Right atrium auricular region (tissue), 2 donors: ENCODE data around the gene CMSS1. TPM values are rescaled to one million over a fixed set of nuclear protein-coding genes. Genes with fewer than 3 reads are reported as not detected.

Source experiments
- DNase-seq: peaks from one replicate; pipeline ENCODE4 v3.0.0-alpha.2; 2019; ENCODE audit warnings: low spot score
- H3K27ac ChIP-seq, 2 donors: fragments of 200-600 bp; sonication (generic); 1 replicate in 1 of 2; 2 replicates in 1 of 2; pipeline ENCODE4 v1.5.1; 2016 to 2019
- H3K27me3 ChIP-seq, 2 donors: fragments of 200-600 bp; sonication (generic); one replicate each; pipeline versions ENCODE4 v1.5.1 to v1.6.0; 2017 to 2019
- H3K36me3 ChIP-seq: fragments of 200-600 bp; sonication (generic); one replicate; pipeline ENCODE4 v1.5.1; 2016
- H3K4me1 ChIP-seq, 2 donors: fragments of 200-600 bp; sonication (generic); one replicate each; pipeline versions ENCODE4 v1.5.1 to v1.6.0; 2017 to 2019
- H3K4me3 ChIP-seq, 2 donors: fragments of 200-600 bp; sonication (generic); 1 replicate in 1 of 2; 2 replicates in 1 of 2; pipeline ENCODE4 v1.5.1; 2017 to 2019; ENCODE audit warnings: mild to moderate bottlenecking in 1 of 2, moderate library complexity in 1 of 2
- H3K9me3 ChIP-seq, 2 donors: fragments of 200-600 bp; sonication (generic); one replicate each; pipeline ENCODE4 v1.5.1; 2019
- CTCF ChIP-seq, 2 donors: fragments of 200-600 bp; sonication (generic); IDR thresholded peaks; one replicate each; pipeline ENCODE4 v1.5.1; 2019; ENCODE audit warnings: antibody characterized with exemption in 2 of 2
- total RNA-seq, 2 donors: library from RNA; depleted of rRNA; stranded (reverse); fragments of >200 nt; gene quantifications; one replicate each; pipeline ENCODE4 v1.1.0, GENCODE V29; 2016

Gene CMSS1
- total RNA-seq, 2 donors from 2014 or later, result 5.7 to 17.7 TPM

- peak; percentile 78 for DNase-seq
- Histone ChIP-seq H3K4me1 (peaks cover 0 to 57% of the 10 kb centered on the region in 2 donors), H3K36me3 (no peaks in the 10 kb centered on the region), H3K4me3 (no peak overlapping the region), H3K27me3 (no peaks in the 10 kb centered on the region), H3K27ac (peak overlapping the region; percentile 88 to 93), H3K9me3 (no peaks in the 10 kb centered on the region)
- TF ChIP-seq CTCF (IDR thresholded peaks at IDR 0.05), result no peak
Observed at GRCh38 chr3:100040451-100041225, 223.0 kb downstream of the CMSS1 start.

- no peak for TF ChIP-seq CTCF (IDR thresholded peaks at IDR 0.05)
- peaks cover 0 to 64% of the 10 kb centered on the region in 2 donors for H3K4me1 ChIP-seq
- H3K27ac ChIP-seq, result peak overlapping the region; percentile 88 to 93
- no peak overlapping the region for H3K4me3 ChIP-seq
- DNase-seq, result no peak
- no peaks in the 10 kb centered on the region for H3K36me3 ChIP-seq
- H3K9me3 ChIP-seq, result no peaks in the 10 kb centered on the region
- no peaks in the 10 kb centered on the region for H3K27me3 ChIP-seq
Observed at GRCh38 chr3:100041328-100041749, 223.7 kb downstream of the CMSS1 start.

GRCh38 chr3:100042166-100042981 lies 224.7 kb downstream of the CMSS1 start:
- H3K27ac ChIP-seq, result peak overlapping the region; percentile 88 to 93
- H3K9me3 ChIP-seq, result no peaks in the 10 kb centered on the region
- no peaks in the 10 kb centered on the region for H3K27me3 ChIP-seq
- no peak overlapping the region for H3K4me3 ChIP-seq
- no peaks in the 10 kb centered on the region for H3K36me3 ChIP-seq
- peaks cover 0 to 72% of the 10 kb centered on the region in 2 donors for H3K4me1 ChIP-seq
- TF ChIP-seq CTCF (IDR thresholded peaks at IDR 0.05), result no peak
- DNase-seq, result no peak

GRCh38 chr3:100043271-100043670 lies 225.6 kb downstream of the CMSS1 start:
- Histone ChIP-seq H3K36me3 (no peaks in the 10 kb centered on the region), H3K4me3 (no peak overlapping the region), H3K4me1 (peaks cover 0 to 80% of the 10 kb centered on the region in 2 donors), H3K9me3 (no peaks in the 10 kb centered on the region), H3K27me3 (no peaks in the 10 kb centered on the region), H3K27ac (peak overlapping the region; percentile 88 to 93)
- TF ChIP-seq CTCF (IDR thresholded peaks at IDR 0.05), result no peak
- DNase-seq, result no peak

GRCh38 chr3:100044369-100044768 lies 226.7 kb downstream of the CMSS1 start:
- no peaks in the 10 kb centered on the region for H3K36me3 ChIP-seq

More at GRCh38 chr3:100044369-100044768, 226.7 kb downstream of the CMSS1 start:
- no peak for TF ChIP-seq CTCF (IDR thresholded peaks at IDR 0.05)
- H3K4me1 ChIP-seq, result peaks cover 0 to 75% of the 10 kb centered on the region in 2 donors
- no peak overlapping the region for H3K4me3 ChIP-seq
- DNase-seq, result no peak
- H3K27ac ChIP-seq, result peak overlapping the region; percentile 59 to 93
- no peaks in the 10 kb centered on the region for H3K9me3 ChIP-seq
- H3K27me3 ChIP-seq, result no peaks in the 10 kb centered on the region
